Activated T-helper 2 cell treated with anti-CD3 and anti-CD28 coated beads, Interferon-gamma antibody, Interleukin-2, Interleukin-4, amounts not matched to agents 10 μg/mL and 5 μg/mL and 100 μg/mL, durations not matched to agents 14 hours and 24 hours and 36 hours (primary cell): ENCODE data around the gene C3orf70. TPM values are rescaled to one million over a fixed set of nuclear protein-coding genes. Genes with fewer than 3 reads are reported as not detected.

ENCODE experiments used
- DNase-seq: peaks from one replicate; pipeline ENCODE4 v3.0.0; 2021; ENCODE audit warnings: low spot score
- H3K27ac Mint-ChIP-seq: one replicate; pipeline ENCODE4 v1.8.0; 2021; ENCODE audit warnings: mixed read lengths
- H3K27me3 Mint-ChIP-seq: one replicate; pipeline ENCODE4 v1.8.0; 2021; ENCODE audit warnings: low read depth, mixed read lengths
- H3K36me3 Mint-ChIP-seq: one replicate; pipeline ENCODE4 v1.8.0; 2021; ENCODE audit warnings: low read depth, mixed read lengths
- H3K4me1 Mint-ChIP-seq: one replicate; pipeline ENCODE4 v1.8.0; 2021; ENCODE audit warnings: low read depth, mixed read lengths
- H3K4me3 Mint-ChIP-seq: one replicate; pipeline ENCODE4 v1.8.0; 2021; ENCODE audit warnings: low read depth, mild to moderate bottlenecking, moderate library complexity, mixed read lengths
- H3K9me3 Mint-ChIP-seq: one replicate; pipeline ENCODE4 v1.8.0; 2021; ENCODE audit warnings: mixed read lengths
- intact Hi-C: fragments of 100-400 bp; cut with micrococcal nuclease; formaldehyde crosslinking; loops from one replicate; pipeline ENCODE4 v1.15.1; 2023
- total RNA-seq: library from RNA; stranded (reverse); gene quantifications from 2 replicates; pipeline ENCODE4 v1.2.3, GENCODE V29; 2022

C3orf70 gene
- total RNA-seq = 0.05 and 0.07 TPM in 2 replicates

- Mint-ChIP-seq H3K4me3 (peak within 1 kb of the TSS; percentile 80), H3K4me1 (peaks cover 4% of the 10 kb centered on the region), H3K27me3 (peaks cover 33% of the 10 kb centered on the region), H3K9me3 (no peaks in the 10 kb centered on the region), H3K27ac (peak within 1 kb of the TSS; percentile 24), H3K36me3 (no peaks in the 10 kb centered on the region)
- intact Hi-C loops = no loop called here
- peak; percentile 14 for DNase-seq
Measured at GRCh38 chr3:185152410-185153170, at the start of gene C3orf70. Gene C3orf70 (minus strand): TSS chr3:185153060. CDS start chr3:185152823, 237 bp downstream.

DNA sequence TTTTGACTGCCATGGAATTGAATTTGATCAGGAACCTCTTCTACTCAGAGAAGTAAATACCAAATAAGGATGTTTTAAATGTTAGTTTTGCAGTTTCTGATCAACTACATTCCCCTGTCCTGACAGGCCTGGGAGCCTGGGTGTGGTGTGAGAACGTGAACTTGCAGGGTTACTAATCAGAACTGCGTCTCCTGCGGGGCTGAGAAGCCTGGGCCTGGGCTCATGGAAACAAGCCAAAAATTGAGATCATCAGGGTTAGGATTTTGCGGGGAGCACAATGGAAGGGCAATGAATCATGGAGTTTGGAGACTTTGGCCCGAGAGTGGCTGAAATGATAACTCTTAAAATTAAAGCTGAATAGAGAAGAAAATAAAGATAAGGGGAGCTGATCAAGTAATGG is 47.8 kb upstream of the C3orf70 start:
- H3K4me3 Mint-ChIP-seq = no peak overlapping the region
- DNase-seq = no peak
- H3K27ac Mint-ChIP-seq = no peak overlapping the region
- no peaks in the 10 kb centered on the region for H3K9me3 Mint-ChIP-seq
- H3K27me3 Mint-ChIP-seq = no peaks in the 10 kb centered on the region
- intact Hi-C loops = no loop called here
- H3K36me3 Mint-ChIP-seq = no peaks in the 10 kb centered on the region
- H3K4me1 Mint-ChIP-seq = no peaks in the 10 kb centered on the region

DNA sequence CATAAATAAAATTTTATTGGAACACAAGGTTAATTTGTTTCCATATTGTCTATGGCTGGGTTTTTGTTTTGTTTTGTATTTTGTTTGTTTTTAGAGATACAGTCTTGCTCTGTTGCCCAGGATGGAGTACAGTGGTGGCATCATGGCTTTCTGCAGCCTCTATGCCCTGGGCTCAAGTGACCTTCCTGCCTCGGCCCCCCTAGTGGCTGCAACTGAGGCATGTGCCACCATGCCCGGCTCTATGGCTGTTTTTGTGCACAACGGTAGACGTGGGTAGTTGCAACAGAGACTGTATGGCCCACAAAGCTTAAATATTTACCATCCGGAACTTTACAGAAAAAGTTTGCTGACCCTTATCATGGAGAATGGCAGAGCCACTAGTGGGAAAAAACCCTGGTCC is 46.8 kb upstream of the C3orf70 start:
- Mint-ChIP-seq H3K27me3 (no peaks in the 10 kb centered on the region), H3K27ac (no peak overlapping the region), H3K4me3 (no peak overlapping the region), H3K4me1 (no peaks in the 10 kb centered on the region), H3K36me3 (no peaks in the 10 kb centered on the region), H3K9me3 (no peaks in the 10 kb centered on the region)
- intact Hi-C loops = no loop called here
- DNase-seq = no peak

DNA sequence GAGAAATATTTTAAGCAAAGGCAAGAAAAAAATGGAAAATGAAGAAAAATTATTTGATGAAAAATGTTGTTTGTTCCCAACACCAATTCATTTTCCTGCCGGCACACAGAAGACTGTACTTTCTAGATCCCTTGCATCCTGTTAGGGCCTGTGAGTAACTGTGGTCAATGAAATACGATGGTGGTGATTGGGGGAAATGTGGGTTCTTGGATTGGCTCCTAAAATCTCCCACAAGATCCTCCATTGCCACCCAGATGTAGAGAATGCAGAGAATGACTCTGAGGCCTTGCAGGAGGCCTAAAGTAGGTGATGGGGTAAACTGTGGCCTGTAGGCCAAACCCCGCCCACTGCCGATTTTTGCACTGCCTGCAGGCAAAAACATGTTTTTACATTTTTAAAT is 46.3 kb upstream of the C3orf70 start:
- H3K27me3 Mint-ChIP-seq = no peaks in the 10 kb centered on the region
- intact Hi-C loops = no loop called here
- no peaks in the 10 kb centered on the region for H3K36me3 Mint-ChIP-seq
- no peak for DNase-seq
- H3K27ac Mint-ChIP-seq = no peak overlapping the region
- no peak overlapping the region for H3K4me3 Mint-ChIP-seq
- H3K9me3 Mint-ChIP-seq = no peaks in the 10 kb centered on the region
- no peaks in the 10 kb centered on the region for H3K4me1 Mint-ChIP-seq

- H3K36me3 Mint-ChIP-seq = no peaks in the 10 kb centered on the region
- no peak overlapping the region for H3K4me3 Mint-ChIP-seq
- H3K4me1 Mint-ChIP-seq = no peaks in the 10 kb centered on the region
- no peaks in the 10 kb centered on the region for H3K27me3 Mint-ChIP-seq
- no peak overlapping the region for H3K27ac Mint-ChIP-seq
- no peak for DNase-seq
- no peaks in the 10 kb centered on the region for H3K9me3 Mint-ChIP-seq
- intact Hi-C loops = no loop called here
Measured at GRCh38 chr3:185197068-185197467, 44.2 kb upstream of the C3orf70 start.

DNA sequence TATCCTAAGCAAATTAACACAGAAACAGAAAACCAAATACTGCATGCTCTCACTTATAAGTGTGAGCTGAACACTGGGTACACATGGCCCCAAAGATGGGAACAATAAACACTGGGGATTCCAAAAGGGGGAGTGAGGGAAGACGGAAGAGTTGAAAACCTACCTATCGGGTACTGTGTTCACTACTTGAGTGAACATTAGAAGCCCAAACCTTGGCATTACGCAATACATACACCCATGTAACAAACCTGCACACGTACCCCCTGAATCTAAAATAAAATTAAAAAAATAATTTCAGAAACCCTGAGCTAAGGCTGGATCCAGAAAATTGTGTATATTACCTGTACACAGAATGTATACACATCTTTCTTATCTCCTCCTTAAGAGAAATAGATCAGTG is 42.8 kb upstream of the C3orf70 start:
- H3K27ac Mint-ChIP-seq = no peak overlapping the region
- H3K4me1 Mint-ChIP-seq = no peaks in the 10 kb centered on the region
- H3K4me3 Mint-ChIP-seq = no peak overlapping the region
- no peaks in the 10 kb centered on the region for H3K9me3 Mint-ChIP-seq
- no peaks in the 10 kb centered on the region for H3K27me3 Mint-ChIP-seq
- H3K36me3 Mint-ChIP-seq = no peaks in the 10 kb centered on the region
- DNase-seq = no peak
- intact Hi-C loops = no loop called here

- intact Hi-C loops = no loop called here
Measured at GRCh38 chr3:185188816-185189215, 36.0 kb upstream of the C3orf70 start.

DNA sequence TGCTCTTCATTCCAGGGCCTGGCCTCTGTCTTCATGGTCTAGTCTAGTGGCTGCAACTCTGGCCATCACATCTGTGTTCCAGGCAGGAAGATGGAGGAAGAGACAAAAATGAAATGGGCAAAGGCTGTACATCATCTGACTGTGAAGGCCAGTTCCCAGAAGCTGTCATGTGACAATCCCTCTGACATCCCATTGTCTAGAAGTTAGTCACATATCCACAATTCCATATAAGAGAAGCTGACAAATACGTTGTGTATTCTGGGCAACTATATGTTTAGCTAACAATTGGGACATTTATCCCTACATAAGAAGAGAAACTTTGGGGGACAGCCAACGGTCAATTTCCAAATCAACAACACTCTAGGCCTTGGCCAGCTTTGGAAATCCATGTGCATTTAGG is 34.5 kb upstream of the C3orf70 start:
- no peak overlapping the region for H3K27ac Mint-ChIP-seq
- peaks cover 10% of the 10 kb centered on the region for H3K27me3 Mint-ChIP-seq
- H3K4me1 Mint-ChIP-seq = no peaks in the 10 kb centered on the region
- intact Hi-C loops = no loop called here
- H3K4me3 Mint-ChIP-seq = no peak overlapping the region
- no peak for DNase-seq
- H3K36me3 Mint-ChIP-seq = no peaks in the 10 kb centered on the region
- H3K9me3 Mint-ChIP-seq = no peaks in the 10 kb centered on the region

More at GRCh38 chr3:185188816-185189215, 36.0 kb upstream of the C3orf70 start:
- H3K4me1 Mint-ChIP-seq = no peaks in the 10 kb centered on the region
- H3K27me3 Mint-ChIP-seq = peaks cover 7% of the 10 kb centered on the region
- H3K4me3 Mint-ChIP-seq = no peak overlapping the region
- H3K36me3 Mint-ChIP-seq = no peaks in the 10 kb centered on the region
- no peak for DNase-seq
- no peaks in the 10 kb centered on the region for H3K9me3 Mint-ChIP-seq
- no peak overlapping the region for H3K27ac Mint-ChIP-seq

DNA sequence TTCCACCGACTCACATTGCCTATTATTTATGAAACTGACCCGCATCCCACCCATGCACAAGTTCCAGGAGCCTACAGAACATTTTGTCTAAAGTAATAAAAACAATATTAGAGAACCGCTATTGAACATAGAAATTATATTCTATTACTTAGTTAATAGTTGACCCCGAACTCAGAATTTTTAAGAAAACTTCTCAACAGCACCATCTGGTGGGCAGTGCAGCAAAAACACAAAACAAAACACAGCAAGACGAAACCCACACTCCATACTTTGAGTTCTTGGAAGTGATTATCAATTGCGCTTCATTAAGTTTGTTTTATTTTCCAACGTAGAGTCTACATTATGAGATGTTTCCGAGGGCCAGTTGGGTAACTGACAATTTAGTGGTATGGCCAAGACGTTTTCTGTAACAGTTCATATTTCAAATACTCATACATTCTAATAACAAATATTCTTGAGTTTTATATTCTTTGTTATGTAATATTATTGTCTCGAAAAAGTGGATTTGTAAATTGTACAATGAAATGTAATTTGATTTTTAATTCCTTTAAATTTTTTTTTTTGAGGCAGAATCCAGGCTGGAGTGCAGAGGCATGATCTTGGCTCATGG is 24.0 kb upstream of the C3orf70 start:
- Mint-ChIP-seq H3K27ac (no peak overlapping the region), H3K4me3 (no peak overlapping the region), H3K9me3 (no peaks in the 10 kb centered on the region), H3K4me1 (no peaks in the 10 kb centered on the region), H3K27me3 (no peaks in the 10 kb centered on the region), H3K36me3 (no peaks in the 10 kb centered on the region)
- no peak for DNase-seq
- intact Hi-C loops = loop anchor here (1.0 kb wide), 1 partner anchor 302 kb away; no protein-coding TSS in a partner anchor

GRCh38 chr3:185175370-185175987 is 22.6 kb upstream of the C3orf70 start:
- Mint-ChIP-seq H3K36me3 (no peaks in the 10 kb centered on the region), H3K27ac (no peak overlapping the region), H3K9me3 (no peaks in the 10 kb centered on the region), H3K4me3 (no peak overlapping the region), H3K4me1 (no peaks in the 10 kb centered on the region), H3K27me3 (no peaks in the 10 kb centered on the region)
- intact Hi-C loops = no loop called here
- no peak for DNase-seq

- intact Hi-C loops = no loop called here
- Mint-ChIP-seq H3K27ac (no peak overlapping the region), H3K4me1 (no peaks in the 10 kb centered on the region), H3K4me3 (no peak overlapping the region), H3K9me3 (no peaks in the 10 kb centered on the region), H3K27me3 (peaks cover 1% of the 10 kb centered on the region), H3K36me3 (no peaks in the 10 kb centered on the region)
- no peak for DNase-seq
Measured at GRCh38 chr3:185172086-185173049, 19.5 kb upstream of the C3orf70 start.

GRCh38 chr3:185164428-185165217 is 11.8 kb upstream of the C3orf70 start:
- intact Hi-C loops = no loop called here
- Mint-ChIP-seq H3K27me3 (peaks cover 8% of the 10 kb centered on the region), H3K4me1 (no peaks in the 10 kb centered on the region), H3K9me3 (no peaks in the 10 kb centered on the region), H3K4me3 (no peak overlapping the region), H3K36me3 (no peaks in the 10 kb centered on the region), H3K27ac (no peak overlapping the region)
- DNase-seq = no peak
